ENCODE measurements around the gene RPL32. TPM values are rescaled to one million over a fixed set of nuclear protein-coding genes. Genes with fewer than 3 reads are reported as not detected.
A peak's percentile ranks its signal among the peaks of the same experiment; 100 is the strongest.

RPL32 gene
- total and polyA plus RNA-seq, 4 donors = 218 to 1,124 (median 577) TPM

GRCh38 chr3:12797124-12797891 is 44.1 kb downstream of the RPL32 start:
- no peak for TF ChIP-seq TAF1 (conservative IDR thresholded peaks at IDR 0.05)
- TF ChIP-seq, protein P1, sequence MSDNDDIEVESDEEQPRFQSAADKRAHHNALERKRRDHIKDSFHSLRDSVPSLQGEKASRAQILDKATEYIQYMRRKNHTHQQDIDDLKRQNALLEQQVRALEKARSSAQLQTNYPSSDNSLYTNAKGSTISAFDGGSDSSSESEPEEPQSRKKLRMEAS (IDR thresholded peaks at IDR 0.05) = no peak
- no peak for TF ChIP-seq YY1 (IDR thresholded peaks at IDR 0.05)
- TF ChIP-seq, protein P2, sequence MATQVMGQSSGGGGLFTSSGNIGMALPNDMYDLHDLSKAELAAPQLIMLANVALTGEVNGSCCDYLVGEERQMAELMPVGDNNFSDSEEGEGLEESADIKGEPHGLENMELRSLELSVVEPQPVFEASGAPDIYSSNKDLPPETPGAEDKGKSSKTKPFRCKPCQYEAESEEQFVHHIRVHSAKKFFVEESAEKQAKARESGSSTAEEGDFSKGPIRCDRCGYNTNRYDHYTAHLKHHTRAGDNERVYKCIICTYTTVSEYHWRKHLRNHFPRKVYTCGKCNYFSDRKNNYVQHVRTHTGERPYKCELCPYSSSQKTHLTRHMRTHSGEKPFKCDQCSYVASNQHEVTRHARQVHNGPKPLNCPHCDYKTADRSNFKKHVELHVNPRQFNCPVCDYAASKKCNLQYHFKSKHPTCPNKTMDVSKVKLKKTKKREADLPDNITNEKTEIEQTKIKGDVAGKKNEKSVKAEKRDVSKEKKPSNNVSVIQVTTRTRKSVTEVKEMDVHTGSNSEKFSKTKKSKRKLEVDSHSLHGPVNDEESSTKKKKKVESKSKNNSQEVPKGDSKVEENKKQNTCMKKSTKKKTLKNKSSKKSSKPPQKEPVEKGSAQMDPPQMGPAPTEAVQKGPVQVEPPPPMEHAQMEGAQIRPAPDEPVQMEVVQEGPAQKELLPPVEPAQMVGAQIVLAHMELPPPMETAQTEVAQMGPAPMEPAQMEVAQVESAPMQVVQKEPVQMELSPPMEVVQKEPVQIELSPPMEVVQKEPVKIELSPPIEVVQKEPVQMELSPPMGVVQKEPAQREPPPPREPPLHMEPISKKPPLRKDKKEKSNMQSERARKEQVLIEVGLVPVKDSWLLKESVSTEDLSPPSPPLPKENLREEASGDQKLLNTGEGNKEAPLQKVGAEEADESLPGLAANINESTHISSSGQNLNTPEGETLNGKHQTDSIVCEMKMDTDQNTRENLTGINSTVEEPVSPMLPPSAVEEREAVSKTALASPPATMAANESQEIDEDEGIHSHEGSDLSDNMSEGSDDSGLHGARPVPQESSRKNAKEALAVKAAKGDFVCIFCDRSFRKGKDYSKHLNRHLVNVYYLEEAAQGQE (IDR thresholded peaks at IDR 0.05) = no peak
- no peak for TF ChIP-seq FOXA1 (IDR thresholded peaks at IDR 0.05)
- no peak for TF ChIP-seq HNF4A (conservative IDR thresholded peaks at IDR 0.05)
- no peak for TF ChIP-seq ZBTB33 (IDR thresholded peaks at IDR 0.05)
- no peak for TF ChIP-seq RAD21 (IDR thresholded peaks at IDR 0.05)
- no peak for TF ChIP-seq JUND (IDR thresholded peaks at IDR 0.05)
- TF ChIP-seq ATF3 (IDR thresholded peaks at IDR 0.05) = no peak
- no peak for TF ChIP-seq GABPA (IDR thresholded peaks at IDR 0.05 in 1 of 2, conservative IDR thresholded peaks at IDR 0.05 in 1 of 2)
- TF ChIP-seq SP1 (IDR thresholded peaks at IDR 0.05) = no peak
- no peak for TF ChIP-seq NR2F2 (IDR thresholded peaks at IDR 0.05)
- TF ChIP-seq, protein P3, sequence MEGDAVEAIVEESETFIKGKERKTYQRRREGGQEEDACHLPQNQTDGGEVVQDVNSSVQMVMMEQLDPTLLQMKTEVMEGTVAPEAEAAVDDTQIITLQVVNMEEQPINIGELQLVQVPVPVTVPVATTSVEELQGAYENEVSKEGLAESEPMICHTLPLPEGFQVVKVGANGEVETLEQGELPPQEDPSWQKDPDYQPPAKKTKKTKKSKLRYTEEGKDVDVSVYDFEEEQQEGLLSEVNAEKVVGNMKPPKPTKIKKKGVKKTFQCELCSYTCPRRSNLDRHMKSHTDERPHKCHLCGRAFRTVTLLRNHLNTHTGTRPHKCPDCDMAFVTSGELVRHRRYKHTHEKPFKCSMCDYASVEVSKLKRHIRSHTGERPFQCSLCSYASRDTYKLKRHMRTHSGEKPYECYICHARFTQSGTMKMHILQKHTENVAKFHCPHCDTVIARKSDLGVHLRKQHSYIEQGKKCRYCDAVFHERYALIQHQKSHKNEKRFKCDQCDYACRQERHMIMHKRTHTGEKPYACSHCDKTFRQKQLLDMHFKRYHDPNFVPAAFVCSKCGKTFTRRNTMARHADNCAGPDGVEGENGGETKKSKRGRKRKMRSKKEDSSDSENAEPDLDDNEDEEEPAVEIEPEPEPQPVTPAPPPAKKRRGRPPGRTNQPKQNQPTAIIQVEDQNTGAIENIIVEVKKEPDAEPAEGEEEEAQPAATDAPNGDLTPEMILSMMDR (IDR thresholded peaks at IDR 0.05; ENCODE audit: low read depth, low read length, missing input control) = no peak
- TF ChIP-seq RXRA (IDR thresholded peaks at IDR 0.05) = no peak
- TF ChIP-seq EGR1 (IDR thresholded peaks at IDR 0.05; ENCODE audit: low read depth in 2 of 2) = no peak
- TF ChIP-seq FOXA2 (IDR thresholded peaks at IDR 0.05) = no peak
- TF ChIP-seq HNF4G (IDR thresholded peaks at IDR 0.05) = no peak
- no peak for DNase-seq (ENCODE audit: low spot score)
- peaks cover 8 to 24% (median 17%) of the 10 kb centered on the region in 4 donors for H3K4me1 ChIP-seq (ENCODE audit: control insufficient read depth in 4 of 4, insufficient read depth in 4 of 4, low read length in 3 of 4)
- no peak overlapping the region for H3K27ac ChIP-seq (ENCODE audit: low read depth in 1 of 2, low read length in 2 of 2)
- H3K4me3 ChIP-seq (ENCODE audit: low read depth in 1 of 3, low read length in 3 of 3) = peak overlapping the region in 1 of 3 donors; percentile 51
- H3K27me3 ChIP-seq (ENCODE audit: control insufficient read depth in 4 of 4, insufficient read depth in 4 of 4, low read length in 3 of 4) = no peaks in the 10 kb centered on the region
- H3K9me3 ChIP-seq (ENCODE audit: control insufficient read depth in 4 of 4, low read length in 3 of 4) = no peaks in the 10 kb centered on the region
- 55% methylated on average over 17 of the region's 17 CpGs for WGBS
- H3K36me3 ChIP-seq (ENCODE audit: control insufficient read depth in 4 of 4, insufficient read depth in 3 of 4, low read depth in 1 of 4, low read length in 3 of 4) = no peaks in the 10 kb centered on the region
- H3K9ac ChIP-seq (ENCODE audit: low read depth in 1 of 2, low read length in 2 of 2) = no peak overlapping the region
